Ishikawa (cell line): ENCODE measurements around the gene KCTD5.

Experiments used
- CEBPB ChIP-seq: IDR thresholded peaks from 2 replicates; pipeline ENCODE4 v1.6.1; 2012
- CREB1 ChIP-seq: IDR thresholded peaks from 2 replicates; pipeline ENCODE4 v1.6.1; 2012; ENCODE audit warnings: low read depth
- EGR1 ChIP-seq: IDR thresholded peaks from 2 replicates; pipeline ENCODE4 v1.6.1; 2012
- EP300 ChIP-seq: IDR thresholded peaks from 2 replicates; pipeline ENCODE4 v1.6.1; 2012; ENCODE audit warnings: borderline replicate concordance
- FOXM1 ChIP-seq: IDR thresholded peaks from 2 replicates; pipeline ENCODE4 v1.6.1; 2012; ENCODE audit warnings: low read depth, borderline replicate concordance
- MAX ChIP-seq: IDR thresholded peaks from 2 replicates; pipeline ENCODE4 v1.6.1; 2012
- NFIC ChIP-seq: IDR thresholded peaks from 2 replicates; pipeline ENCODE4 v1.6.1; 2012
- RAD21 ChIP-seq: IDR thresholded peaks from 2 replicates; pipeline ENCODE4 v1.6.1; 2012; ENCODE audit warnings: low read depth
- REST ChIP-seq: IDR thresholded peaks from 2 replicates; pipeline ENCODE4 v1.6.1; 2012; ENCODE audit warnings: low read depth, mild to moderate bottlenecking
- TAF1 ChIP-seq: IDR thresholded peaks from 2 replicates; pipeline ENCODE4 v1.6.1; 2012; ENCODE audit warnings: low read depth, mild to moderate bottlenecking
- TCF12 ChIP-seq: IDR thresholded peaks from 2 replicates; pipeline ENCODE4 v1.6.1; 2012; ENCODE audit warnings: low read depth
- TEAD4 ChIP-seq: IDR thresholded peaks from 2 replicates; pipeline ENCODE4 v1.6.1; 2012
- USF1 ChIP-seq: IDR thresholded peaks from 2 replicates; pipeline ENCODE4 v1.6.1; 2012
- YY1 ChIP-seq: IDR thresholded peaks from 2 replicates; pipeline ENCODE4 v1.6.1; 2012; ENCODE audit warnings: low read depth
- ZBTB7A ChIP-seq: IDR thresholded peaks from 2 replicates; pipeline ENCODE4 v1.6.1; 2012; ENCODE audit warnings: low read depth

KCTD5 gene

GRCh38 chr16:2717383-2718263 lies 35.3 kb downstream of the KCTD5 start:
- TF ChIP-seq NFIC (no peak), YY1 (no peak), TAF1 (no peak), REST (no peak), RAD21 (no peak), CREB1 (no peak), CEBPB (no peak), EP300 (no peak), MAX (no peak), ZBTB7A (no peak)

- TF ChIP-seq FOXM1: no peak
- peak; percentile 46 for TF ChIP-seq TEAD4
These were observed 37.2 kb downstream of the KCTD5 start for GRCh38 chr16:2719328-2720063.

GRCh38 chr16:2720064-2720457 lies 37.7 kb downstream of the KCTD5 start, which contains the start of gene PRSS27:
PRSS27 (minus strand) TSS chr16:2720224; CDS start chr16:2720160, 64 bp downstream.
- TF ChIP-seq CREB1 (no peak), USF1 (no peak), EP300 (no peak), MAX (no peak), ZBTB7A (no peak), RAD21 (no peak)

- TF ChIP-seq MAX (peak; percentile 47; the same call in 1 of the 2 replicates), ZBTB7A (peak; percentile 92), FOXM1 (no peak), TEAD4 (peak; percentile 33; the same call in 1 of the 2 replicates), NFIC (peak; percentile 41; the same call in 1 of the 2 replicates), YY1 (0 out of 2 replicates have a peak, but pooled peaks have one; percentile 51), USF1 (peak; percentile 44), TAF1 (peak; percentile 53), TCF12 (peak; percentile 39; the same call in 1 of the 2 replicates), CREB1 (peak; percentile 70), RAD21 (peak; percentile 44; the same call in 1 of the 2 replicates), EP300 (0 out of 2 replicates have a peak, but pooled peaks have one; percentile 28), EGR1 (0 out of 2 replicates have a peak, but pooled peaks have one; percentile 28), REST (no peak), CEBPB (no peak)
These were observed 38.7 kb downstream of the KCTD5 start for GRCh38 chr16:2720719-2721633.
